SK-N-SH treated with all-trans-retinoic acid at 6 μM for 48 hours (cell line): ENCODE measurements around the gene OR5H1.

Source experiments
- ATAC-seq: fragments of 200-7000 bp; cut with Tn5 transposase; 3 replicates; pipeline ENCODE4 v1.9.1; 2020; ENCODE audit warnings: mild to moderate bottlenecking, moderate library complexity
- ARNTL ChIP-seq: fragments of 450-650 bp; formaldehyde crosslinking; IDR thresholded peaks from 2 replicates; pipeline ENCODE4 v1.5.0; 2020; ENCODE audit warnings: low read depth, mild to moderate bottlenecking, moderate library complexity, borderline replicate concordance
- BACH2 ChIP-seq: fragments of 250-450 bp; sonication (Bioruptor Pico); IDR thresholded peaks from 2 replicates; pipeline ENCODE4 v1.9.0; 2021; ENCODE audit warnings: mild to moderate bottlenecking, borderline replicate concordance
- CSDC2 ChIP-seq: fragments of 250-450 bp; sonication (Bioruptor Pico); IDR thresholded peaks from 2 replicates; pipeline ENCODE4 v1.5.0; 2020; ENCODE audit warnings: mild to moderate bottlenecking, moderate library complexity
- ESRRG ChIP-seq: fragments of 250-450 bp; sonication (Bioruptor Pico); IDR thresholded peaks from 2 replicates; pipeline ENCODE4 v1.6.1; 2021; ENCODE audit warnings: mild to moderate bottlenecking
- GLIS3 ChIP-seq: fragments of 250-450 bp; sonication (Bioruptor Pico); IDR thresholded peaks from 2 replicates; pipeline ENCODE4 v1.5.0; 2020; ENCODE audit warnings: mild to moderate bottlenecking, moderate library complexity
- ISL1 ChIP-seq: fragments of 250-450 bp; sonication (Bioruptor Pico); IDR thresholded peaks from 2 replicates; pipeline ENCODE4 v2.1.2; 2022; ENCODE audit warnings: mild to moderate bottlenecking, moderate library complexity
- OSR1 ChIP-seq: fragments of 250-450 bp; sonication (Bioruptor Pico); IDR thresholded peaks from 2 replicates; pipeline ENCODE4 v1.8.0; 2022; ENCODE audit warnings: moderate library complexity, mild to moderate bottlenecking, inconsistent platforms
- RARB ChIP-seq: fragments of 250-450 bp; sonication (Bioruptor Pico); IDR thresholded peaks from 2 replicates; pipeline ENCODE4 v1.8.0; 2021; ENCODE audit warnings: mild to moderate bottlenecking, moderate library complexity
- TCF4 ChIP-seq: fragments of 250-450 bp; sonication (Bioruptor Pico); IDR thresholded peaks from 2 replicates; pipeline ENCODE4 v1.8.0; 2021; ENCODE audit warnings: mild to moderate bottlenecking, moderate library complexity, borderline replicate concordance
- TOX ChIP-seq: fragments of 250-450 bp; sonication (Bioruptor Pico); IDR thresholded peaks from 2 replicates; pipeline ENCODE4 v1.8.0; 2021; ENCODE audit warnings: mild to moderate bottlenecking, moderate library complexity, borderline replicate concordance
- ZC3H10 ChIP-seq: fragments of 250-450 bp; sonication (Bioruptor Pico); IDR thresholded peaks from 2 replicates; pipeline ENCODE4 v1.5.1; 2021; ENCODE audit warnings: mild to moderate bottlenecking, moderate library complexity
- ZFP3 ChIP-seq: fragments of 250-450 bp; sonication (Bioruptor Pico); IDR thresholded peaks from 2 replicates; pipeline ENCODE4 v1.5.0; 2020; ENCODE audit warnings: mild to moderate bottlenecking, moderate library complexity
- ZFP30 ChIP-seq: fragments of 450-650 bp; formaldehyde crosslinking; IDR thresholded peaks from 2 replicates; pipeline ENCODE4 v1.5.0; 2022; ENCODE audit warnings: mild to moderate bottlenecking, moderate library complexity
- ZNF565 ChIP-seq: fragments of 450-650 bp; formaldehyde crosslinking; conservative IDR thresholded peaks from 2 replicates; pipeline ENCODE4 v1.5.0; 2020; ENCODE audit warnings: low read depth, mild to moderate bottlenecking, moderate library complexity
- ZNF70 ChIP-seq: fragments of 450-650 bp; formaldehyde crosslinking; IDR thresholded peaks from 2 replicates; pipeline ENCODE4 v1.5.0; 2020; ENCODE audit warnings: mild to moderate bottlenecking, moderate library complexity
- ZNF8 ChIP-seq: fragments of 450-650 bp; formaldehyde crosslinking; IDR thresholded peaks from 2 replicates; pipeline ENCODE4 v1.5.0; 2020; ENCODE audit warnings: mild to moderate bottlenecking, moderate library complexity
- TF ChIP-seq, protein P1 (sequence below): fragments of 250-450 bp; sonication (Bioruptor Pico); IDR thresholded peaks from 2 replicates; pipeline ENCODE4 v1.5.1; 2021; ENCODE audit warnings: mild to moderate bottlenecking, moderate library complexity
- TF ChIP-seq, protein P2 (sequence below): fragments of 250-450 bp; sonication (Bioruptor Pico); IDR thresholded peaks from 2 replicates; pipeline ENCODE4 v1.8.0; 2020; ENCODE audit warnings: mild to moderate bottlenecking, moderate library complexity, borderline replicate concordance
- TF ChIP-seq, protein P3 (sequence below): fragments of 250-450 bp; sonication (Bioruptor Pico); IDR thresholded peaks from 2 replicates; pipeline ENCODE4 v1.5.1; 2020; ENCODE audit warnings: low read depth, mild to moderate bottlenecking, moderate library complexity
- TF ChIP-seq, protein P4 (sequence below): fragments of 250-450 bp; sonication (Bioruptor Pico); IDR thresholded peaks from 2 replicates; pipeline ENCODE4 v1.8.0; 2021; ENCODE audit warnings: low read depth, mild to moderate bottlenecking, moderate library complexity, borderline replicate concordance
- TF ChIP-seq, protein P5 (sequence below): fragments of 250-450 bp; sonication (Bioruptor Pico); IDR thresholded peaks from 2 replicates; pipeline ENCODE4 v1.5.0; 2020; ENCODE audit warnings: mild to moderate bottlenecking, moderate library complexity

Gene OR5H1

DNA sequence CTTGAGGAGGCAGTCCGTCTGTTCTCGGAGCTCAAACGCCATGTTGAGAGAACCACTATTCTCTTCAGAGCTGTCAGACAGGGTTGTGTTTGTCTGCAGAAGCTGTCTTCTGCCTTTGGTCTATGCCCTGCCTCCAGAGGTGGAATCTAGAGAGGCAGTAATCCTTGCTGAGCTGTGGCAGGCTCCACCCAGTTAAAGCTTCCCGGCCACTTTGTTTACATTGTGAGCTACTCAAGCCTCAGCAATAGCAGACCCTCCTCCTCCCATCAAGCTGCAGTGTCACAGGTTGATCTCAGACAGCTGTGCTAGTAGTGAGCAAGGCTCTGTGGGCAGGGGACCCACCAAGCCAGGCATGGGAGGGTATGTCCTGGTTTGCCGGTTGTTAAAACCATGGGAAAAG lies 34.6 kb upstream of the OR5H1 start:
- ATAC-seq: no peak
- TF ChIP-seq, protein P1, sequence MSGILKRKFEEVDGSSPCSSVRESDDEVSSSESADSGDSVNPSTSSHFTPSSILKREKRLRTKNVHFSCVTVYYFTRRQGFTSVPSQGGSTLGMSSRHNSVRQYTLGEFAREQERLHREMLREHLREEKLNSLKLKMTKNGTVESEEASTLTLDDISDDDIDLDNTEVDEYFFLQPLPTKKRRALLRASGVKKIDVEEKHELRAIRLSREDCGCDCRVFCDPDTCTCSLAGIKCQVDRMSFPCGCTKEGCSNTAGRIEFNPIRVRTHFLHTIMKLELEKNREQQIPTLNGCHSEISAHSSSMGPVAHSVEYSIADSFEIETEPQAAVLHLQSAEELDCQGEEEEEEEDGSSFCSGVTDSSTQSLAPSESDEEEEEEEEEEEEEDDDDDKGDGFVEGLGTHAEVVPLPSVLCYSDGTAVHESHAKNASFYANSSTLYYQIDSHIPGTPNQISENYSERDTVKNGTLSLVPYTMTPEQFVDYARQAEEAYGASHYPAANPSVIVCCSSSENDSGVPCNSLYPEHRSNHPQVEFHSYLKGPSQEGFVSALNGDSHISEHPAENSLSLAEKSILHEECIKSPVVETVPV (CRISPR knock-in tag): no peak
- no peak for TF ChIP-seq ZNF565 (CRISPR knock-in tag)
- no peak for TF ChIP-seq ARNTL
- TF ChIP-seq GLIS3 (CRISPR knock-in tag): no peak
- TF ChIP-seq, protein P2, sequence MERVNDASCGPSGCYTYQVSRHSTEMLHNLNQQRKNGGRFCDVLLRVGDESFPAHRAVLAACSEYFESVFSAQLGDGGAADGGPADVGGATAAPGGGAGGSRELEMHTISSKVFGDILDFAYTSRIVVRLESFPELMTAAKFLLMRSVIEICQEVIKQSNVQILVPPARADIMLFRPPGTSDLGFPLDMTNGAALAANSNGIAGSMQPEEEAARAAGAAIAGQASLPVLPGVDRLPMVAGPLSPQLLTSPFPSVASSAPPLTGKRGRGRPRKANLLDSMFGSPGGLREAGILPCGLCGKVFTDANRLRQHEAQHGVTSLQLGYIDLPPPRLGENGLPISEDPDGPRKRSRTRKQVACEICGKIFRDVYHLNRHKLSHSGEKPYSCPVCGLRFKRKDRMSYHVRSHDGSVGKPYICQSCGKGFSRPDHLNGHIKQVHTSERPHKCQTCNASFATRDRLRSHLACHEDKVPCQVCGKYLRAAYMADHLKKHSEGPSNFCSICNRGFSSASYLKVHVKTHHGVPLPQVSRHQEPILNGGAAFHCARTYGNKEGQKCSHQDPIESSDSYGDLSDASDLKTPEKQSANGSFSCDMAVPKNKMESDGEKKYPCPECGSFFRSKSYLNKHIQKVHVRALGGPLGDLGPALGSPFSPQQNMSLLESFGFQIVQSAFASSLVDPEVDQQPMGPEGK (CRISPR knock-in tag): no peak
- TF ChIP-seq ZFP30 (CRISPR knock-in tag): no peak
- TF ChIP-seq BACH2 (CRISPR knock-in tag): no peak

DNA sequence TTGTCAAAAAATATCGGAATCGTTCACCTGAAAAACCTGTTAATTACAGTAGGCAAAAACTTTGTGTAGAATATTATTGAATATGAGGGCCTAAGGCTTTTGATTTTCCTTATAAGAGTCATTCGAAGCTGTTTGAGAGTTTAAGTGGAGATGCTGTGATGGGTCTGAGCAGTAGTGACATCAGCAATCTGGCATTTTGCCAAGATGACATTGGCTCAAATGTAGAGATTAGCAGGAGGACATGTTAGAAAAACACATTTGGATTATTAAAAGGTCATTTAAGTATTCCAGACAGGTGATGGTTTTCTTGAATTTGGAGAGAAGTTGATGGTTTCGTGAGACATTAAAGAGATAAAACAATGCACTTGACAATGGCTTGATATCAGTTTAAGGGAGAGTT lies 30.7 kb upstream of the OR5H1 start:
- no peak for ATAC-seq
- TF ChIP-seq ZNF70 (CRISPR knock-in tag) (no peak), CSDC2 (CRISPR knock-in tag) (no peak), GLIS3 (CRISPR knock-in tag) (no peak), OSR1 (no peak), ZC3H10 (no peak)
- TF ChIP-seq, protein P3, sequence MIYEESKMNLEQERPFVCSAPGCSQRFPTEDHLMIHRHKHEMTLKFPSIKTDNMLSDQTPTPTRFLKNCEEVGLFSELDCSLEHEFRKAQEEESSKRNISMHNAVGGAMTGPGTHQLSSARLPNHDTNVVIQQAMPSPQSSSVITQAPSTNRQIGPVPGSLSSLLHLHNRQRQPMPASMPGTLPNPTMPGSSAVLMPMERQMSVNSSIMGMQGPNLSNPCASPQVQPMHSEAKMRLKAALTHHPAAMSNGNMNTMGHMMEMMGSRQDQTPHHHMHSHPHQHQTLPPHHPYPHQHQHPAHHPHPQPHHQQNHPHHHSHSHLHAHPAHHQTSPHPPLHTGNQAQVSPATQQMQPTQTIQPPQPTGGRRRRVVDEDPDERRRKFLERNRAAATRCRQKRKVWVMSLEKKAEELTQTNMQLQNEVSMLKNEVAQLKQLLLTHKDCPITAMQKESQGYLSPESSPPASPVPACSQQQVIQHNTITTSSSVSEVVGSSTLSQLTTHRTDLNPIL: no peak

DNA sequence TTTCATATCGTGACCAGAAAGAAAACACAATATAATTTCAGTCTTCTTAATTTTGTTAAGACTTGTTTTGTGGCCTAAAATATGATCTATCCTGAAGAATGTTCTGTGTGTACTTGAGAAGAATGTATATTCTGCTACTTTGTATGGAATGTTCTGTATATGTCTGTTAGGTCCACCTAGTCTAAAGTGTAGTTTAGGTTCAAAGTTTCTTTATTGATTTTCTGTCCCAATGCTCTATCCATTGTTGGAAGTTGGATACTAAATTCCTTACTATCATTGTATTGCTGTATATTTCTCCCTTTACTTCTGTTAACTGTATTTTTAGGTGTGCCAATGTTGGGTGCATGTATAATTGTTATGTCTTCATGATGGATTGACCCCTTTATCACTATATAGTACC lies 22.4 kb upstream of the OR5H1 start:
- ATAC-seq: no peak
- TF ChIP-seq TCF4 (CRISPR knock-in tag) (no peak), ARNTL (no peak), ZFP3 (CRISPR knock-in tag) (no peak), ZNF8 (CRISPR knock-in tag) (no peak), RARB (no peak), GLIS3 (CRISPR knock-in tag) (no peak), TOX (no peak), OSR1 (no peak), ISL1 (CRISPR knock-in tag) (no peak)
- TF ChIP-seq, protein P4, sequence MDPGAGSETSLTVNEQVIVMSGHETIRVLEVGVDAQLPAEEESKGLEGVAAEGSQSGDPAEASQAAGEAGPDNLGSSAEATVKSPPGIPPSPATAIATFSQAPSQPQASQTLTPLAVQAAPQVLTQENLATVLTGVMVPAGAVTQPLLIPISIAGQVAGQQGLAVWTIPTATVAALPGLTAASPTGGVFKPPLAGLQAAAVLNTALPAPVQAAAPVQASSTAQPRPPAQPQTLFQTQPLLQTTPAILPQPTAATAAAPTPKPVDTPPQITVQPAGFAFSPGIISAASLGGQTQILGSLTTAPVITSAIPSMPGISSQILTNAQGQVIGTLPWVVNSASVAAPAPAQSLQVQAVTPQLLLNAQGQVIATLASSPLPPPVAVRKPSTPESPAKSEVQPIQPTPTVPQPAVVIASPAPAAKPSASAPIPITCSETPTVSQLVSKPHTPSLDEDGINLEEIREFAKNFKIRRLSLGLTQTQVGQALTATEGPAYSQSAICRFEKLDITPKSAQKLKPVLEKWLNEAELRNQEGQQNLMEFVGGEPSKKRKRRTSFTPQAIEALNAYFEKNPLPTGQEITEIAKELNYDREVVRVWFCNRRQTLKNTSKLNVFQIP (CRISPR knock-in tag): no peak
- TF ChIP-seq, protein P5, sequence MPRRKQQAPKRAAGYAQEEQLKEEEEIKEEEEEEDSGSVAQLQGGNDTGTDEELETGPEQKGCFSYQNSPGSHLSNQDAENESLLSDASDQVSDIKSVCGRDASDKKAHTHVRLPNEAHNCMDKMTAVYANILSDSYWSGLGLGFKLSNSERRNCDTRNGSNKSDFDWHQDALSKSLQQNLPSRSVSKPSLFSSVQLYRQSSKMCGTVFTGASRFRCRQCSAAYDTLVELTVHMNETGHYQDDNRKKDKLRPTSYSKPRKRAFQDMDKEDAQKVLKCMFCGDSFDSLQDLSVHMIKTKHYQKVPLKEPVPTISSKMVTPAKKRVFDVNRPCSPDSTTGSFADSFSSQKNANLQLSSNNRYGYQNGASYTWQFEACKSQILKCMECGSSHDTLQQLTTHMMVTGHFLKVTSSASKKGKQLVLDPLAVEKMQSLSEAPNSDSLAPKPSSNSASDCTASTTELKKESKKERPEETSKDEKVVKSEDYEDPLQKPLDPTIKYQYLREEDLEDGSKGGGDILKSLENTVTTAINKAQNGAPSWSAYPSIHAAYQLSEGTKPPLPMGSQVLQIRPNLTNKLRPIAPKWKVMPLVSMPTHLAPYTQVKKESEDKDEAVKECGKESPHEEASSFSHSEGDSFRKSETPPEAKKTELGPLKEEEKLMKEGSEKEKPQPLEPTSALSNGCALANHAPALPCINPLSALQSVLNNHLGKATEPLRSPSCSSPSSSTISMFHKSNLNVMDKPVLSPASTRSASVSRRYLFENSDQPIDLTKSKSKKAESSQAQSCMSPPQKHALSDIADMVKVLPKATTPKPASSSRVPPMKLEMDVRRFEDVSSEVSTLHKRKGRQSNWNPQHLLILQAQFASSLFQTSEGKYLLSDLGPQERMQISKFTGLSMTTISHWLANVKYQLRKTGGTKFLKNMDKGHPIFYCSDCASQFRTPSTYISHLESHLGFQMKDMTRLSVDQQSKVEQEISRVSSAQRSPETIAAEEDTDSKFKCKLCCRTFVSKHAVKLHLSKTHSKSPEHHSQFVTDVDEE (CRISPR knock-in tag): no peak
- TF ChIP-seq, all 23 proteins: peak for 0

DNA sequence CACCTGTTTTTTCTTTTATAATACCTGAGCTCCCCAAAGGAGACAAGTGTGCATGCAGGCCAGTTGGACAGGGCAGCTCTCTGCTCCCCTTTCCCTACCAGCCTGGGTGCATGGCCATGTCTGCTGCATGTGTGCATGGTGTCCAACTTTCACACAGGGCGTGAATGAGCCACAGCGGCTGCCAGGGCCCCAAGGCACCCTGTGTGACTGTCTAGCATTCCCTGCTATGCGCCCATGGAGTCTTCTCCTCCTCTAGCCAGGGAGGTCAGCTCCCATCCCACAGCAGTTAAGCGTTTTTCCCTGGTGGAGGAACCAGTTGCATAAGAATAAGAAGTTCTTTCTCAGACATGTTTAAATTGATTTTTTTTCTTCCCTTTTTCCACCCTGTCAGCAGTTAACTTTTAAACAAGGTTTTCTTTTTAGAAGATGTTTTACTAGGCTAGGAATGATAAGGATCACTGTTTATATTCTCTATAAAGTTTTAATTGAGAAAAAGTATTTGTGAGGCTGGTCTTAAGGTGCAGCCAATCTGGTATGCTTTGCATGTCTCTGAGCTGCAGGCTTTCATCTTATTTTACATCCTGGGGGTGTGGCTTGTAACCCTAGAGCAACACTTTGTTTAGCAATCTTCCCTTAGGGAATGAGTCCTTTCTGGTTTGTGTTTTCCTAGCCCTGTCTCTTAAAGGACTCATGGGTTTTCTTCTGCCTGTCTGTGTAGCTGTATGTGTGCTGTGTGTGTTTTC lies 20.5 kb upstream of the OR5H1 start:
- TF ChIP-seq ZC3H10 (no peak), TOX (no peak), ZNF8 (CRISPR knock-in tag) (no peak), TCF4 (CRISPR knock-in tag) (no peak), GLIS3 (CRISPR knock-in tag) (no peak), ESRRG (CRISPR knock-in tag) (no peak)
- TF ChIP-seq, protein P5 (CRISPR knock-in tag): no peak
- ATAC-seq: no peak
